Measurements from ENCODE around the gene TWF2. TPM values are rescaled to one million over a fixed set of nuclear protein-coding genes. Genes with fewer than 3 reads are reported as not detected.

Gene TWF2
- total RNA-seq, 1 experiment from 2014 or later: 102 TPM

DNA sequence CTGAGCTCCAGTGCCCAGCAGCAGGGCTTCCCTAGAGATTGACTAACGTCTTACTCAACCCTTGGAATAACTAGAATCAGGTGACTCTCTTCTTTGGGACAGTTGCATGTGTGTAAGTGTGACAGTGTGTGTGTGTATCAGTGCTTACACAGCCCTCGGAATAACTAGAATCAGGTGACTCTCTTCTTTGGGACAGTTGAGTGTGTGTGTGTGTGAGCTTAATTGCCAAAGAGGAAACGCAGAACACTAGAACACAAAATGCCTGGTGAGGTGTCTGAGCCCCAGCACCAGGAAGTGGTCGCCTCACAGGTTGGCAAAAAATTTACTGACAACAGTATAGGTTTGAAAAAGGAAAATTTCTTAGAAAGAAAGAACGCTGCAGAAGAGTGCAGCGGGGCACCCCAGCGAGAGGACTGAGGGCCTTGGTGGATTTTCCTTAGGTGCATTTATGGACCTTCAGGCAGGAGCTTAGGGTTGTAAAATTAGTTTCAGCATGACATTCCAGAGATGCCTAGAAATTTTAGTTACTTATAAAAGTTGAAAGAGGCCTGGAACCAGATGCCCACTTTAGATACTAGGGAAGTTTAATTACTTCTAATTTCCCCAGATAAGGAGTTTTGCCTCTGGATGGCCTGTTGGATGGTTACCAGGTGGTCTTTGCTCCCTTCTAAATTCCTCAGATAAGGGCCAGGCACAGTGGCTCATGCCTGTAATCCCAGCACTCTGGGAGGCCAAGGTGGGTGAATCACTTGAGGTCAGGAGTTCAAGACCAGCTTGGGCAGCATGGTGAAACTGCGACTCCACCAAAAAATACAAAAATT lies 43.2 kb upstream of the TWF2 start:
- POLR2A ChIA-PET (ENCODE audit: unreplicated experiment): no interaction called here
- intact Hi-C loops (cut with micrococcal nuclease; ENCODE audit: unreplicated experiment): no loop called here

GRCh38 chr3:52280050-52280461 lies 41.1 kb upstream of the TWF2 start:
- Histone ChIP-seq H4K20me1 (ENCODE audit: insufficient read depth) (peaks cover 22% of the 10 kb centered on the region), H3K4me1 (replicated peaks; ENCODE audit: insufficient read depth) (peaks cover 22% of the 10 kb centered on the region), H3K9me3 (ENCODE audit: insufficient read depth, low read depth) (no peaks in the 10 kb centered on the region), H3K27ac (no peak overlapping the region), H3F3A (ENCODE audit: insufficient read depth, low read depth) (peaks cover 12% of the 10 kb centered on the region; the same call in 1 of the 2 replicates), H3K4me3 (no peak overlapping the region), H3K36me3 (ENCODE audit: low read depth) (no peaks in the 10 kb centered on the region), H3K79me2 (ENCODE audit: low read depth) (peaks cover 31% of the 10 kb centered on the region), H3K27me3 (ENCODE audit: insufficient read depth, low read depth) (no peaks in the 10 kb centered on the region), H2AFZ (no peak overlapping the region), H3K9me2 (ENCODE audit: insufficient read depth) (no peaks in the 10 kb centered on the region), H3K4me2 (0 out of 2 replicates have a peak overlapping the region, but pooled peaks have one; percentile 64)
- CTCF ChIA-PET: interaction anchor here (0.7 to 1.7 kb wide), 2 partner anchors 12 to 59 kb away, joined by 3 to 7 read pairs; no protein-coding TSS in a partner anchor
- TF ChIP-seq CTCF (conservative IDR thresholded peaks at IDR 0.05) (no peak), EZH2 (IDR thresholded peaks at IDR 0.05; ENCODE audit: low read depth) (no peak)
- no TSS peak for BruUV-seq (replicated peaks)
- POLR2A ChIA-PET (ENCODE audit: unreplicated experiment): interaction anchor here (0.6 to 0.8 kb wide), 2 partner anchors 306 to 610 kb away, joined by 3 to 9 read pairs; partner anchors contain the start of gene ABHD14B
- intact Hi-C loops (cut with micrococcal nuclease; ENCODE audit: unreplicated experiment): no loop called here
- no peak for DNase-seq

More for the DNA sequence above, 43.2 kb upstream of the TWF2 start:
- Histone ChIP-seq H3K27ac (no peak overlapping the region), H3K4me2 (no peak overlapping the region), H3K9me3 (ENCODE audit: insufficient read depth, low read depth) (no peaks in the 10 kb centered on the region), H3K4me1 (replicated peaks; ENCODE audit: insufficient read depth) (0 out of 2 replicates have a peak, but pooled peaks cover 4% of the 10 kb centered on the region), H3K4me3 (no peak overlapping the region), H3F3A (ENCODE audit: insufficient read depth, low read depth) (peaks cover 12% of the 10 kb centered on the region; the same call in 1 of the 2 replicates), H4K20me1 (ENCODE audit: insufficient read depth) (peaks cover 3% of the 10 kb centered on the region; the same call in 1 of the 2 replicates), H3K79me2 (ENCODE audit: low read depth) (peaks cover 10% of the 10 kb centered on the region), H3K36me3 (ENCODE audit: low read depth) (no peaks in the 10 kb centered on the region), H3K27me3 (ENCODE audit: insufficient read depth, low read depth) (no peaks in the 10 kb centered on the region), H3K9me2 (ENCODE audit: insufficient read depth) (no peaks in the 10 kb centered on the region), H2AFZ (no peak overlapping the region)
- BruUV-seq (replicated peaks): no TSS peak
- DNase-seq: no peak
- CTCF ChIA-PET: no interaction called here
- no peak for TF ChIP-seq CTCF (conservative IDR thresholded peaks at IDR 0.05)
- TF ChIP-seq EZH2 (IDR thresholded peaks at IDR 0.05; ENCODE audit: low read depth): no peak

- no TSS peak for BruUV-seq (replicated peaks)
- no peak for DNase-seq
- Histone ChIP-seq H3K4me3 (no peak overlapping the region), H3K4me1 (replicated peaks; ENCODE audit: insufficient read depth) (peaks cover 23% of the 10 kb centered on the region), H3K36me3 (ENCODE audit: low read depth) (no peaks in the 10 kb centered on the region), H2AFZ (no peak overlapping the region), H3K4me2 (peak overlapping the region; percentile 64), H4K20me1 (ENCODE audit: insufficient read depth) (peaks cover 24% of the 10 kb centered on the region), H3K27ac (no peak overlapping the region), H3F3A (ENCODE audit: insufficient read depth, low read depth) (peaks cover 12% of the 10 kb centered on the region; the same call in 1 of the 2 replicates), H3K79me2 (ENCODE audit: low read depth) (peaks cover 36% of the 10 kb centered on the region), H3K9me3 (ENCODE audit: insufficient read depth, low read depth) (no peaks in the 10 kb centered on the region), H3K9me2 (ENCODE audit: insufficient read depth) (no peaks in the 10 kb centered on the region), H3K27me3 (ENCODE audit: insufficient read depth, low read depth) (no peaks in the 10 kb centered on the region)
- ChIA-PET POLR2A (ENCODE audit: unreplicated experiment) (interaction anchor here (0.8 kb wide), 1 partner anchor 306 kb away, joined by 9 read pairs; the partner anchor contains the start of gene ABHD14B), CTCF (interaction anchor here (0.7 to 1.7 kb wide), 2 partner anchors 59 to 127 kb away, joined by 3 to 7 read pairs; no protein-coding TSS in a partner anchor)
- intact Hi-C loops (cut with micrococcal nuclease; ENCODE audit: unreplicated experiment): loop anchor here (5.0 kb wide), 2 partner anchors 127 to 277 kb away; partner anchors contain the start of gene POC1A
- TF ChIP-seq CTCF (conservative IDR thresholded peaks at IDR 0.05): no peak
- no peak for TF ChIP-seq EZH2 (IDR thresholded peaks at IDR 0.05; ENCODE audit: low read depth)
These were observed 40.6 kb upstream of the TWF2 start for GRCh38 chr3:52279596-52279995.
